GM19025 (cell line): ENCODE results near the gene UHRF2.
"Not testable (repeated sequence)": the region's sequence is repeated elsewhere in the genome, so short reads cannot be mapped to it uniquely, and the experiment has no call there.

Experiments
- ATAC-seq: cut with Tn5 transposase; IDR thresholded peaks from one replicate; pipeline ENCODE4 v1.9.1; 2021; ENCODE audit warnings: mild to moderate bottlenecking, low read depth, moderate library complexity; ENCODE audit not compliant: unreplicated experiment

The UHRF2 gene

GRCh38 chr9:6428940-6429889, 16.2 kb downstream of the UHRF2 start:
- peak; percentile 93 for ATAC-seq

- no peak for ATAC-seq
Measured at GRCh38 chr9:6431038-6431437, 18.0 kb downstream of the UHRF2 start.

GRCh38 chr9:6433410-6433809, 20.4 kb downstream of the UHRF2 start:
- ATAC-seq = no peak

GRCh38 chr9:6439051-6439703, 26.2 kb downstream of the UHRF2 start:
- ATAC-seq = no peak

- ATAC-seq = no peak
Measured at GRCh38 chr9:6440405-6440804, 27.4 kb downstream of the UHRF2 start.

- no peak for ATAC-seq
Measured at GRCh38 chr9:6441269-6441668, 28.3 kb downstream of the UHRF2 start.

GRCh38 chr9:6443661-6444060, 30.7 kb downstream of the UHRF2 start:
- ATAC-seq = no peak

GRCh38 chr9:6444128-6444527, 31.1 kb downstream of the UHRF2 start:
- ATAC-seq = no peak

- ATAC-seq = no peak
Measured at GRCh38 chr9:6449086-6449485, 36.1 kb downstream of the UHRF2 start.

GRCh38 chr9:6449645-6450044, 36.6 kb downstream of the UHRF2 start:
- no peak for ATAC-seq

- ATAC-seq = no peak
Measured at GRCh38 chr9:6450641-6451375, 37.8 kb downstream of the UHRF2 start.

- not testable (repeated sequence) for ATAC-seq
Measured at GRCh38 chr9:6455292-6455691, 42.3 kb downstream of the UHRF2 start.

- not testable (repeated sequence) for ATAC-seq
Measured at GRCh38 chr9:6458704-6459103, 45.7 kb downstream of the UHRF2 start.

- ATAC-seq = no peak
Measured at GRCh38 chr9:6459718-6460117, 46.7 kb downstream of the UHRF2 start.

- ATAC-seq = no peak
Measured at GRCh38 chr9:6460189-6460768, 47.3 kb downstream of the UHRF2 start.

GRCh38 chr9:6461619-6462018, 48.6 kb downstream of the UHRF2 start:
- no peak for ATAC-seq

GRCh38 chr9:6467006-6467625, 54.1 kb downstream of the UHRF2 start:
- no peak for ATAC-seq

- no peak for ATAC-seq
Measured at GRCh38 chr9:6471231-6471850, 58.3 kb downstream of the UHRF2 start.

- ATAC-seq = no peak
Measured at GRCh38 chr9:6473151-6473550, 60.2 kb downstream of the UHRF2 start.

GRCh38 chr9:6479959-6480358, 67.0 kb downstream of the UHRF2 start:
- ATAC-seq = no peak
